ENCODE data around the gene TENM3.

DNA sequence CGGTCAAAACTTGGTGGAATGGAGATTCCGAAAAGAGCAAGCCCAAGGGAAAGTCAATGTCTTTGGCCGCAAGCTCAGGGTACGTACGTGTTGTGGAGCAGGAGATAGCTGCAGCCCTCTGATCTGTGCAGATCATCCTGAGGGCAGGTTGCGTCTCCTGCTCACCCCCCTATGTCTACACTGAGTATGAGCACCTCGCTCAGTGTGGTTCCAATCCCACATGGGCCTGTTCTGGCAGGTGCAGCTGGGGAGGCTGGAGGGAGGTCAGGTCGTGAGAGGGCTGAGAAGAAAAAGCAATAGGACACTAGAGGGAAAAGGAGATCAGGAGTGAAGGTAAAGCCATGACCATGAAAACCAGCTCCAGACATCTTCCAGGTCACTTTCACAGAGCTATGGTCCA is 531.9 kb downstream of the TENM3 start:
- no peak for TF ChIP-seq GATA2 (IDR thresholded peaks at IDR 0.05; ENCODE audit: low read depth, low read length)
- no peak for TF ChIP-seq GATA3 (IDR thresholded peaks at IDR 0.05; ENCODE audit: low read depth, low read length)

Measured in SH-SY5Y (cell line).